HCT116 (cell line): ENCODE measurements around the gene SPEF2. TPM values are rescaled to one million over a fixed set of nuclear protein-coding genes. Genes with fewer than 3 reads are reported as not detected.

Source experiments
- ATAC-seq: fragments of 200-7000 bp; cut with Tn5 transposase; 2 replicates; pipeline ENCODE4 v1.9.1; 2020; ENCODE audit warnings: mild to moderate bottlenecking, moderate library complexity
- BruUV-seq: library from RNA; stranded (reverse); fragments of 400-500 nt; replicated peaks from 2 replicates; lab custom pipeline; 2021; lab: Mats Ljungman, UMichigan
- CTCF ChIA-PET: fragments of 300-600 bp; sonication (Branson Sonifier 250); formaldehyde crosslinking; loops from one replicate; lab custom pipeline; 2021; ENCODE audit warnings: antibody characterized with exemption; lab: Charles Lee
- POLR2A ChIA-PET: fragments of 300-600, 350-600 bp; sonication (Branson Sonifier 250); formaldehyde crosslinking; loops from one replicate; lab custom pipeline; 2021; ENCODE audit warnings: antibody characterized with exemption; lab: Charles Lee
- RAD21 ChIA-PET, 2 experiments: fragments of 300-600 bp; sonication (Branson Sonifier 250); formaldehyde crosslinking; loops; one replicate each; lab custom pipeline; 2023; ENCODE audit warnings: low total read pairs in 2 of 2; ENCODE audit not compliant: uncharacterized antibody in 2 of 2, unreplicated experiment in 2 of 2, low non-redundant PET in 1 of 2; lab: Charles Lee
- DNase-seq: peaks from one replicate; pipeline ENCODE4 v3.0.0-alpha.2; 2010; ENCODE audit warnings: low read depth, low spot score
- H2AFZ ChIP-seq: fragments of 200-600 bp; shearing (Covaris generic), sonication (generic); 2 replicates; pipeline ENCODE4 v1.6.1; 2017; ENCODE audit warnings: low read depth, mixed run types, mixed read lengths, antibody characterized with exemption, low read length; ENCODE audit not compliant: poor library complexity, severe bottlenecking
- H3K27ac ChIP-seq: 2 replicates; pipeline ENCODE4 v1.5.1; 2012; ENCODE audit warnings: low read depth, low read length
- H3K27me3 ChIP-seq: fragments of 200-600 bp; sonication (generic); 2 replicates; pipeline ENCODE4 v1.6.1; 2016; ENCODE audit warnings: mixed run types, low read length, mixed read lengths; ENCODE audit not compliant: insufficient read depth
- H3K36me3 ChIP-seq, 2 experiments: fragments of 200-500 bp in 1 of 2; fragments of 200-600 bp in 1 of 2; sonication (Bioruptor generic) in 1 of 2; sonication (generic) in 1 of 2; 2 replicates each; pipeline versions ENCODE4 v1.5.1 to v1.6.1; 2014 to 2016; ENCODE audit warnings: low read length in 2 of 2, inconsistent platforms in 1 of 2, mixed read lengths in 1 of 2, mixed run types in 1 of 2; ENCODE audit not compliant: insufficient read depth in 2 of 2, control insufficient read depth in 1 of 2
- H3K4me1 ChIP-seq, 2 experiments: fragments of 200-600 bp in 1 of 2; sonication (generic) in 1 of 2; 2 replicates each; pipeline versions ENCODE4 v1.5.1 to v1.6.1; 2012 to 2017; ENCODE audit warnings: low read length in 2 of 2, inconsistent platforms in 1 of 2, mild to moderate bottlenecking in 1 of 2, mixed read lengths in 1 of 2, mixed run types in 1 of 2, moderate library complexity in 1 of 2; ENCODE audit not compliant: insufficient read depth in 2 of 2, control insufficient read depth in 1 of 2
- H3K4me2 ChIP-seq: fragments of 200-600 bp; sonication (generic); 2 replicates; pipeline ENCODE4 v1.6.1; 2017; ENCODE audit warnings: mixed run types, low read length, mixed read lengths
- H3K4me3 ChIP-seq, 2 experiments: fragments of 200-600 bp in 1 of 2; sonication (generic) in 1 of 2; replicated peaks in 1 of 2; 2 replicates each; pipeline ENCODE4 v1.5.1; 2011 to 2016; ENCODE audit warnings: low read length in 2 of 2, control low read depth in 1 of 2, low read depth in 1 of 2, mild to moderate bottlenecking in 1 of 2, mixed read lengths in 1 of 2, mixed run types in 1 of 2
- H3K79me2 ChIP-seq: fragments of 200-600 bp; sonication (generic); 2 replicates; pipeline ENCODE4 v1.6.1; 2017; ENCODE audit warnings: mild to moderate bottlenecking, mixed run types, low read length, moderate library complexity, mixed read lengths; ENCODE audit not compliant: insufficient read depth
- H3K9ac ChIP-seq: fragments of 200-600 bp; sonication (generic); 2 replicates; pipeline ENCODE4 v1.6.1; 2016; ENCODE audit warnings: low read length, mixed read lengths
- H3K9me2 ChIP-seq: fragments of 200-600 bp; sonication (generic), shearing (Covaris generic); 2 replicates; pipeline ENCODE4 v1.6.1; 2017; ENCODE audit warnings: mixed run types, mild to moderate bottlenecking, moderate library complexity; ENCODE audit not compliant: insufficient read depth
- H3K9me3 ChIP-seq, 2 experiments: fragments of 200-500 bp in 1 of 2; fragments of 200-600 bp in 1 of 2; sonication (Bioruptor generic) in 1 of 2; sonication (generic) in 1 of 2; 2 replicates each; pipeline ENCODE4 v1.6.1; 2014 to 2017; ENCODE audit warnings: low read length in 2 of 2, mixed read lengths in 2 of 2, inconsistent platforms in 1 of 2, low read depth in 1 of 2, mild to moderate bottlenecking in 1 of 2, mixed run types in 1 of 2, moderate library complexity in 1 of 2; ENCODE audit not compliant: control insufficient read depth in 1 of 2, insufficient read depth in 1 of 2
- H4K20me1 ChIP-seq: fragments of 200-600 bp; sonication (generic), shearing (Covaris generic); 2 replicates; pipeline ENCODE4 v1.6.1; 2017; ENCODE audit warnings: mixed run types, mild to moderate bottlenecking, moderate library complexity; ENCODE audit not compliant: insufficient read depth
- CEBPB ChIP-seq: IDR thresholded peaks from 2 replicates; pipeline ENCODE4 v1.6.1; 2012; ENCODE audit warnings: low read depth
- EGR1 ChIP-seq: IDR thresholded peaks from 2 replicates; pipeline ENCODE4 v1.6.1; 2012; ENCODE audit warnings: low read depth
- ELF1 ChIP-seq: IDR thresholded peaks from 2 replicates; pipeline ENCODE4 v1.6.1; 2012; ENCODE audit warnings: low read depth, borderline replicate concordance
- EZH2 ChIP-seq: fragments of 200-600 bp; sonication (generic); IDR thresholded peaks from 2 replicates; pipeline ENCODE4 v1.6.1; 2017; ENCODE audit warnings: antibody characterized with exemption, mixed run types
- EZH2phosphoT487 ChIP-seq: fragments of 200-600 bp; IDR thresholded peaks from 2 replicates; pipeline ENCODE4 v1.6.1; 2018; ENCODE audit warnings: antibody characterized with exemption, borderline replicate concordance
- FOSL1 ChIP-seq: IDR thresholded peaks from 2 replicates; pipeline ENCODE4 v1.6.1; 2012; ENCODE audit warnings: low read depth
- SIN3A ChIP-seq: IDR thresholded peaks from 2 replicates; pipeline ENCODE4 v1.6.1; 2012; ENCODE audit warnings: low read depth
- SP1 ChIP-seq: IDR thresholded peaks from 2 replicates; pipeline ENCODE4 v1.6.1; 2012; ENCODE audit warnings: low read depth
- TCF7L2 ChIP-seq: IDR thresholded peaks from 2 replicates; pipeline ENCODE4 v1.7.0; 2011; ENCODE audit warnings: borderline replicate concordance, inconsistent platforms; ENCODE audit not compliant: insufficient read depth, insufficient read length; ENCODE audit errors: extremely low read depth
- intact Hi-C: fragments of 100-400 bp; cut with micrococcal nuclease; formaldehyde crosslinking; loops from 2 replicates; pipeline ENCODE4 v1.10.0; 2022
- total RNA-seq: library from RNA; stranded (reverse); gene quantifications from one replicate; pipeline ENCODE4 v1.2.1, GENCODE V29; 2021; ENCODE audit not compliant: unreplicated experiment
- TF ChIP-seq, protein P1 (sequence below): IDR thresholded peaks from 2 replicates; pipeline ENCODE4 v1.6.1; 2011; ENCODE audit warnings: mild to moderate bottlenecking, low read length, moderate library complexity; ENCODE audit not compliant: insufficient replicate concordance; ENCODE audit errors: extremely low read depth

SPEF2 gene
- total RNA-seq, 1 experiment from 2014 or later: 4.6 TPM

GRCh38 chr5:35856765-35857351 is 239.2 kb downstream of the SPEF2 start, which contains the start of gene IL7R (continued):
- TF ChIP-seq, protein P1, sequence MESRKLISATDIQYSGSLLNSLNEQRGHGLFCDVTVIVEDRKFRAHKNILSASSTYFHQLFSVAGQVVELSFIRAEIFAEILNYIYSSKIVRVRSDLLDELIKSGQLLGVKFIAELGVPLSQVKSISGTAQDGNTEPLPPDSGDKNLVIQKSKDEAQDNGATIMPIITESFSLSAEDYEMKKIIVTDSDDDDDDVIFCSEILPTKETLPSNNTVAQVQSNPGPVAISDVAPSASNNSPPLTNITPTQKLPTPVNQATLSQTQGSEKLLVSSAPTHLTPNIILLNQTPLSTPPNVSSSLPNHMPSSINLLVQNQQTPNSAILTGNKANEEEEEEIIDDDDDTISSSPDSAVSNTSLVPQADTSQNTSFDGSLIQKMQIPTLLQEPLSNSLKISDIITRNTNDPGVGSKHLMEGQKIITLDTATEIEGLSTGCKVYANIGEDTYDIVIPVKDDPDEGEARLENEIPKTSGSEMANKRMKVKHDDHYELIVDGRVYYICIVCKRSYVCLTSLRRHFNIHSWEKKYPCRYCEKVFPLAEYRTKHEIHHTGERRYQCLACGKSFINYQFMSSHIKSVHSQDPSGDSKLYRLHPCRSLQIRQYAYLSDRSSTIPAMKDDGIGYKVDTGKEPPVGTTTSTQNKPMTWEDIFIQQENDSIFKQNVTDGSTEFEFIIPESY: no peak
- TF ChIP-seq ELF1 (no peak), TCF7L2 (no peak), EZH2phosphoT487 (no peak)

- peak overlapping the region; percentile 4 for H2AFZ ChIP-seq
- no peak for TF ChIP-seq EGR1
- no peak for TF ChIP-seq TCF7L2
- TF ChIP-seq CEBPB: no peak
- no peak for TF ChIP-seq EZH2
- no peak for TF ChIP-seq FOSL1
- TF ChIP-seq SP1: no peak
- TF ChIP-seq SIN3A: no peak
- TF ChIP-seq, all 23 proteins: peak for 0
- Histone ChIP-seq H3K9me2 (no peaks in the 10 kb centered on the region), H4K20me1 (no peaks in the 10 kb centered on the region), H3K4me1 (peaks cover 0 to 17% of the 10 kb centered on the region in 2 experiments; a peak in 2 of 4 replicates), H3K4me2 (peak overlapping the region; percentile 35), H3K9me3 (no peaks in the 10 kb centered on the region), H3K36me3 (no peaks in the 10 kb centered on the region), H3K4me3 (no peak overlapping the region), H3K27me3 (no peaks in the 10 kb centered on the region), H3K9ac (no peak overlapping the region), H3K79me2 (no peaks in the 10 kb centered on the region), H3K27ac (no peak overlapping the region)
- ChIA-PET POLR2A (no interaction called here), CTCF (no interaction called here), RAD21 (no interaction called here)
- intact Hi-C loops: no loop called here
- no TSS peak for BruUV-seq
- no peak for ATAC-seq
- DNase-seq: no peak
Observed at GRCh38 chr5:35857606-35858205, 240.0 kb downstream of the SPEF2 start.
